Loucy (cell line): ENCODE data around the gene MYH10.

Experiments used
- CTCF ChIP-seq: fragments of 200-600 bp; sonication (generic); conservative IDR thresholded peaks from 2 replicates; pipeline ENCODE4 v1.5.1; 2014; ENCODE audit warnings: mild to moderate bottlenecking, antibody characterized with exemption, low read length
- EZH2phosphoT487 ChIP-seq: fragments of 200-600 bp; IDR thresholded peaks from 2 replicates; pipeline ENCODE4 v1.6.1; 2018; ENCODE audit warnings: antibody characterized with exemption, mild to moderate bottlenecking, moderate library complexity, borderline replicate concordance

GRCh38 chr17:8632061-8632460 is 1.5 kb upstream of the MYH10 start:
- TF ChIP-seq CTCF (no peak), EZH2phosphoT487 (no peak)
